GM19193 (cell line): Measurements from ENCODE around the gene KRT72.

Experiments
- POLR2A ChIP-seq: IDR thresholded peaks from 4 replicates; pipeline ENCODE4 v1.6.1; 2011; ENCODE audit not compliant: insufficient read depth, insufficient read length; ENCODE audit errors: extremely low read depth

Gene KRT72

GRCh38 chr12:52616680-52617402, 15.6 kb upstream of the KRT72 start:
- TF ChIP-seq POLR2A: no peak

GRCh38 chr12:52615912-52616311, 14.6 kb upstream of the KRT72 start:
- no peak for TF ChIP-seq POLR2A

- TF ChIP-seq POLR2A: no peak
Measured at GRCh38 chr12:52615208-52615868, 14.1 kb upstream of the KRT72 start.

- TF ChIP-seq POLR2A: no peak
Measured at GRCh38 chr12:52614381-52615207, 13.3 kb upstream of the KRT72 start.

- no peak for TF ChIP-seq POLR2A
Measured at GRCh38 chr12:52613384-52614030, 12.2 kb upstream of the KRT72 start.

GRCh38 chr12:52612431-52613383, 11.4 kb upstream of the KRT72 start:
- TF ChIP-seq POLR2A: no peak

GRCh38 chr12:52611080-52611468, 9.8 kb upstream of the KRT72 start:
- TF ChIP-seq POLR2A: no peak

GRCh38 chr12:52608826-52609630, 7.8 kb upstream of the KRT72 start:
- no peak for TF ChIP-seq POLR2A

- no peak for TF ChIP-seq POLR2A
Measured at GRCh38 chr12:52608161-52608560, 6.9 kb upstream of the KRT72 start.

- TF ChIP-seq POLR2A: no peak
Measured at GRCh38 chr12:52607314-52607713, 6.1 kb upstream of the KRT72 start.

GRCh38 chr12:52606581-52607218, 5.4 kb upstream of the KRT72 start:
- TF ChIP-seq POLR2A: no peak

- no peak for TF ChIP-seq POLR2A
Measured at GRCh38 chr12:52606096-52606495, 4.8 kb upstream of the KRT72 start.

- no peak for TF ChIP-seq POLR2A
Measured at GRCh38 chr12:52605542-52605941, 4.3 kb upstream of the KRT72 start.
